HG02642 (cell line): ENCODE data around the gene ENAH.
"Not testable (repeated sequence)": the region's sequence is repeated elsewhere in the genome, so short reads cannot be mapped to it uniquely, and the experiment has no call there.

Source experiments
- ATAC-seq: cut with Tn5 transposase; IDR thresholded peaks from one replicate; pipeline ENCODE4 v1.9.1; 2021; ENCODE audit warnings: mild to moderate bottlenecking; ENCODE audit not compliant: unreplicated experiment, poor library complexity

Gene ENAH

GRCh38 chr1:225677350-225678124 lies 24.6 kb upstream of the ENAH start:
- no peak for ATAC-seq

DNA sequence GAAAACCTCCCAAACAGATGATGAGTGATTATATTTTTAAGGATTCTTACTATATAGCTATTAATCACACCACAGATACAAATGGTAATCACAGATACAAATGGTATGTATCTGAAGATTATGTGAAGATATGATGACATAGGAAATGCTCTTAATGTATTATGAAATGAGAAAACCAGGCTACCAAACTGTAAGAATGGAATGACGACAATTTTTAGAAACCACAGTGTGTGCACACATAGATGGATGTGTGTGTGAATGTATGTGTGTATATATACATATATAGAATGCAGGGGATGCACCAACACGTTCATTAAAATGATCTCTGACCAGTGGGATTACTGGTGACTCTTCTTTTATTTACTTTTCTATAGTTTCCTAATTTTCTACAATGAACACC lies 21.5 kb upstream of the ENAH start:
- no peak for ATAC-seq

- no peak for ATAC-seq
Observed at GRCh38 chr1:225670806-225671733, 18.1 kb upstream of the ENAH start.

- no peak for ATAC-seq
Observed at GRCh38 chr1:225670356-225670755, 17.4 kb upstream of the ENAH start.

- ATAC-seq = no peak
Observed at GRCh38 chr1:225668222-225668621, 15.3 kb upstream of the ENAH start.

DNA sequence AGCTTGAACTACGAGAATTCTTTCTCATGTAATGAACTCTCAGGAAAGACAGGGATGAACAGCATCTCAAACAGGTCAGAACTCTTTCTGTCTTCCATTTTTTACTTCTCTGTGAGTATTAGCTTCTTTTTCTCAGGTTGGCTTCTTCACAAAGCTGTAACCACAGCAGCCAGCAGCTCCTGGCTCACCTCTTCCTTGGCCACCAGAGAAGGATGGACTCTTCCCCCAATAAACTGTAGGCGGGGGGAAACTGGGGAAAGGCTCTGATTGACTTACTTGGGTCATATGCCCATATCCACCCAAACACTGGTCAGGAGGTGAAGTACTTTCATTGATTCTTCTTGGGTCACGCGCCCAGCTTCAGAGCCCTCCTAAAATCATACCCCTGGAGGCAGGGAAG lies 14.4 kb upstream of the ENAH start:
- ATAC-seq = no peak

DNA sequence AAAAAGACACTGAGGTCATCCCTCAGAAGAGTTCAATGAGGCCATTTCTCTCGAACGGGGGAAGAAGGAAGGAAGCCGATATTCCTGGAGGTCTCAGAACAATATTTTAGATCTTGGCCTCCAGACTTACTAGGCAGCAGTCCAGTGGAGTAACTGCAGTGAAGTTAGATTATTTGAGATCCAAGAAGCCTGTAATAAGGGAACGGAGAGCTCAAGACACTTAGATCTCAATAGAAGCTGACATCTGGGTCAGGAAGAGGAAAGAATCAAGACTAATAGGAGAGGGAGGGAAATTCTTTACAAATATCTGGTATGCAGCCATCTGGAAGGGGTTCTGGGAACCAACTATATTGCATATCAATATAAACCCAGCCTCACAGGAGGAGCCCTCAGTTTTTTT lies 13.6 kb upstream of the ENAH start:
- ATAC-seq = no peak

GRCh38 chr1:225664762-225665161 lies 11.8 kb upstream of the ENAH start:
- no peak for ATAC-seq

DNA sequence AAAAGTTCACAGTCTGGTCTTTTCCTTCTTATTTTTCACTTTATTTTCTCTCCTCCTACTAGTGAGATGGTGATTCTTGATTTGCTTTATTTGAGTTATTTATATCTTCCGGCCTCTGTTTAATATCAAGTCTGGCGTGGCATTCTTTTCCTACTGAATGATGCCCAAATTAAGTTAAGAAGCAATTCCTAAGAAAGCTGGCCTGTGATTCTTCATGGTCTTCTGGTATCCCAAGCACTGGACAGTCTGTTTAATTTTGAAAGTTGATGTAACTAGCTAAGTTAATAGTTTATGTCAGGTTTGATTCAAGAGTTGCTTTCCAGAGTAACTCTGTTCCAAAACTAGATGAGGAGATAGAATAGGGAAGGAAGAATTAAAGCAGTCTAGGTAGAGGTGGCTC lies 9.2 kb upstream of the ENAH start:
- ATAC-seq = no peak

DNA sequence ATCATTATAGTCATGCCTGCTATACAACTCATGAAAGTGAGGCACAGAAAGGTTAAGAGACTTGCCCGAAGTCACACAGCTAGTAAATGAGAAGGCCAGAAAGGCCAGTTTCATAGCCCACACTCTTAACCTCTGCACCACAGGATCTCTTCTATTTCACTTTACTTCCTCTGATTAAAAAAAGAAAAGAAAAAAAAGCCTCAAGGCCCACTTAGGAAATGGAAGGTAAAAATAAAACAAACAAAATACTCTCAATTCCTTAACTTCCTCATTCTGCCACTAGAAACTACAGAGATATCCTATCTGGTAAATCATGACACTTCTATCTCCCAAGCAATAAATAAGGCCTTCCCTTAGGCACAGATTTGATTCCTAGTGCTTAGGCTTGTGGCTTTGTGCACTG lies 7.6 kb upstream of the ENAH start:
- ATAC-seq = no peak

DNA sequence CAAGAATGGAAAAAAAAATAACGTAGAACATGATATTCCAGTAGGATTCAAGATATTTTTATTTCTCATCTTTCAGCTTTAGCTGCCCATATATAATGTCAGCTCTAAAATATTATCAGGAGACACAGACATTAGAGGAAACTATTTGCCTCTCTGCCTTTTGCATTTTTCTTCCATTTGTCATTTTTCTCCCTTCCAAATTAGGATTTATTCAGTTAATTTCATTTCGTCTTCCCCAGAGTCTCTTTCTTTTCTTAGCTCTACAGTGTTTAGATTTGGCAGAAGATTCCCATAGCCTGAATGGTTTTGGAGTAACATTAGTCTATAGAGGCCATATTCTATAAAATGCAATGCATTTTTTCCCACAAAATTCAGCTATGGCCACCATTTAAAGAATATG lies 5.1 kb upstream of the ENAH start:
- ATAC-seq = no peak

DNA sequence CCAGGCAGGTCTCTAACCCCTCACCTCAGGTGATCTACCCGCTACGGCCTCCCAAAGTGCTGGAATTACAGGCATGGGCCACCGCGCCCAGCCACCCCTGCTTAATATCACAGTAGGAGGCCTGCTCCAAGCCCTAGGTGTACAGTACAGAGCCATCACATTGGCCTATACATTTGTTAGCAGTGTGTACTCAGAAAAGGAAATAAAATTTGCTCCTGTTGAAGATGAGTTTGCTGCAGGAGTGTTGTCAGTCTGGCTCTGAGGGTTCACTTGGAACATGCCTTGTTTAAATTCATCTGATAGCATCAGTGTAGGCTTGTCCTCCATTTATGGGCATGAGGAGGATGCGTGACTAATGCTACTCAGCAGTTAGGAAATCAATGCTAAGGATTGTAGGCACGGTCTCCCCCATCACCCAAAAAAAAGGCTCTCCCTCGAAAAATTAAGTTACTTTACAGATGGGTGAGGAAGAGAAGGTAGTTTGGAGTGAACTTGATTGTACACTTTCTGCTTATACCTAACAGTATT lies 4.6 kb upstream of the ENAH start:
- ATAC-seq = no peak

- not testable (repeated sequence) for ATAC-seq
Observed at GRCh38 chr1:225656259-225656655, 3.3 kb upstream of the ENAH start.

- ATAC-seq = no peak
Observed at GRCh38 chr1:225655509-225656258, 2.8 kb upstream of the ENAH start.

GRCh38 chr1:225654688-225655508 lies 2.0 kb upstream of the ENAH start:
- ATAC-seq = no peak

GRCh38 chr1:225654277-225654597 lies 1.3 kb upstream of the ENAH start:
- ATAC-seq = no peak

DNA sequence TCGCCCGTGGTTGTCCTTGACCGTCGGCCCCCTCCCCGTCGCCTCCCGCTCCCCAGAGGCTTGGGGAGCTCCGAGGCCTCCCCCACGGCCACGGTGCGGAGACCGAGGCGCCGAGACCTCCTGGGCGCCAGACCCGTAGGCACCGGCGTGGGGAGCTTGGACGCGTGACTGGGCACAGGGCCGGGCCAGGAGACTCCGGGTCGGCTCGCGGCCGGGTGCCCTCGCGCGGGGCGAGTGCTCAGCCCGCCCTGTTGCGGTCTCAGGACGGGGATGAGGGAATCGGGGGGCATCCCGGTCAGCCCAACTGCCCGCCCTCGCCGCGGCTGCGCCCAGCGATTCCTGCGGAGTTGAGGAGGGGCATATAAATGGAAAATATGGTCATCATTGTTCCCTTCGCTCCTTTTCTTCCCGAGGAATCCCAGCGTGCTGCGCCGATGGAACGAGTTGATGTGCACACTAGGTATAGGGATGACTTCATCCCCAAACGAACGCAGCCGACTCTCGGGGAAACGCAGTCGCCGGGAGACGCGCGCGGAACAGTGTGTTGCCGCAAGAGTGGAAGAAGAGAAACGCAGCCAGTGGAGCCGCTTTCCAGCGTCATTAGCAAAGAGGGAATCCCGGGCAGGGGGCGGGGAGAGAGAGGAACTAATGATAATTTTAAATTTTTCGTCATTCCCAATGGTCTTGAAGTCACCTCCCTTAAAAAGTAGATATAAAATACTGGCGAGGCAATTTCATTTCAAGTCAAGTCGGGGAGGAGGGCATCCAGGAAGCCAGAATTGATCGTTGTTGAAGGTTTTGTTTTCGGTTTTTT lies 747 bp upstream of the ENAH start:
- ATAC-seq = peak; percentile 33

- no peak for ATAC-seq
Observed at GRCh38 chr1:225651872-225652728, 823 bp downstream of the ENAH start.
